Glutamatergic neuron (in vitro differentiated cells): ENCODE results near the gene CST4. TPM values are rescaled to one million over a fixed set of nuclear protein-coding genes. Genes with fewer than 3 reads are reported as not detected.
A peak's percentile ranks its signal among the peaks of the same experiment; 100 is the strongest.

Experiments used
- DNase-seq: peaks from one replicate; pipeline ENCODE4 v3.0.0; 2022
- H3K27ac Mint-ChIP-seq: one replicate; pipeline ENCODE4 v1.8.0; 2020; ENCODE audit warnings: mild to moderate bottlenecking, mixed read lengths, inconsistent platforms; ENCODE audit not compliant: unreplicated experiment
- H3K27me3 Mint-ChIP-seq: one replicate; pipeline ENCODE4 v1.8.0; 2020; ENCODE audit warnings: mild to moderate bottlenecking, moderate library complexity, mixed read lengths, inconsistent platforms; ENCODE audit not compliant: unreplicated experiment
- H3K36me3 Mint-ChIP-seq: one replicate; pipeline ENCODE4 v1.8.0; 2020; ENCODE audit warnings: mild to moderate bottlenecking, mixed read lengths, inconsistent platforms; ENCODE audit not compliant: unreplicated experiment
- H3K4me1 Mint-ChIP-seq: one replicate; pipeline ENCODE4 v1.8.0; 2020; ENCODE audit warnings: mild to moderate bottlenecking, low read depth, mixed read lengths, inconsistent platforms; ENCODE audit not compliant: unreplicated experiment
- H3K4me3 Mint-ChIP-seq: one replicate; pipeline ENCODE4 v1.8.0; 2020; ENCODE audit warnings: mild to moderate bottlenecking, mixed read lengths, inconsistent platforms; ENCODE audit not compliant: unreplicated experiment
- H3K9me3 Mint-ChIP-seq: one replicate; pipeline ENCODE4 v1.8.0; 2020; ENCODE audit warnings: mild to moderate bottlenecking, moderate library complexity, mixed read lengths, inconsistent platforms; ENCODE audit not compliant: unreplicated experiment
- CTCF ChIP-seq: fragments of 200-600 bp; sonication (generic); IDR thresholded peaks from one replicate; pipeline ENCODE4 v1.5.0; 2021; ENCODE audit not compliant: partially characterized antibody, unreplicated experiment
- total RNA-seq: library from RNA; stranded (reverse); fragmentation: NEBNext Ultra II Directional; extraction: Animal tissue kit (Norgen Biotek cat#: 25700); gene quantifications from one replicate; pipeline ENCODE4 v1.2.1, GENCODE V29; 2021; ENCODE audit not compliant: unreplicated experiment

CST4 gene
- total RNA-seq, 1 donor from 2014 or later: not detected

DNA sequence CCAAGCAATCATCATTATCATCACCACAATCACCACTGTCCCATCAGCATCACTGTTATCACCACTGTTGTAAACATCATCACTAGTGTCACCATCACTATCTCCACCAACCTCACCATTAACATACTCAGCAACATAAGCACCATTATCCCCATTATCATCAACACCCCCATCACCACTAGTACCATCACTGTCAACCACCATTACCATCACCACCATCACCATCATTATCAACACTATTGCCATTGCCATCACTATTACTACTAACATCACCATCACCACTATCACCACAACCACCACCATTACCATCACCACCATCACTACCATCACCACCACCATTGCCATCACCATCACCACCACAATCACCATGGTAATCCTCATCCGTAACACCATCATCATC, 19.5 kb downstream of the CST4 start:
- Mint-ChIP-seq H3K4me1 (no peaks in the 10 kb centered on the region), H3K4me3 (no peak overlapping the region), H3K9me3 (no peaks in the 10 kb centered on the region), H3K27me3 (peaks cover 2% of the 10 kb centered on the region), H3K36me3 (no peaks in the 10 kb centered on the region), H3K27ac (no peak overlapping the region)
- no peak for DNase-seq
- TF ChIP-seq CTCF: no peak

DNA sequence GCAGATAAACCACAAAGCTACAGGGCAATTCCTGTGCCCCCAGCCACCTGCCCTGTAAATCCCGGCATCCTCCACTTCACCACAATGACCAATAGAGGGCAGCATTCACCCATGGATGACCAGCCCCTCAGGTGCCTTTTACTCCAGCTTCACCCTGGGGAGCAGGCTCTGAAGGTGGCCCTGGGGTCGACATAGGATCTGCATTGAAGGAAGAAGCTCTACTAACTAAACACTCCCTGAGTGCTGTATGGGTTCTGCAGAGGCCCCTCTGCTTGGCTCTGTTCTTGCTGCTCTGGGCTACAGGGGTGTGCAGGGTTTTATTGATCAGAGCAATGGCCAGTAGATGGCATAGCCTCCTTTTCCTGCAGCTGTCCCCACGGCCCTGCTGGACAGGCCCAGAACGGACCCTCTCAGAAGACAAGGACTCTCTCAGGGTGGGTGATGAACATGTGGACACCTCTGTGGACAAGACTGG, 20.3 kb downstream of the CST4 start:
- peak; percentile 64 for DNase-seq
- Mint-ChIP-seq H3K36me3 (no peaks in the 10 kb centered on the region), H3K4me3 (no peak overlapping the region), H3K4me1 (no peaks in the 10 kb centered on the region), H3K27me3 (peaks cover 2% of the 10 kb centered on the region), H3K27ac (no peak overlapping the region), H3K9me3 (no peaks in the 10 kb centered on the region)
- peak; percentile 90 for TF ChIP-seq CTCF

- no peak overlapping the region for H3K4me3 Mint-ChIP-seq
- H3K4me1 Mint-ChIP-seq: no peaks in the 10 kb centered on the region
- no peak for TF ChIP-seq CTCF
- DNase-seq: no peak
- H3K9me3 Mint-ChIP-seq: no peaks in the 10 kb centered on the region
- H3K27me3 Mint-ChIP-seq: no peaks in the 10 kb centered on the region
- H3K36me3 Mint-ChIP-seq: no peaks in the 10 kb centered on the region
- H3K27ac Mint-ChIP-seq: no peak overlapping the region
Observed at GRCh38 chr20:23667666-23668065, 21.2 kb downstream of the CST4 start.

DNA sequence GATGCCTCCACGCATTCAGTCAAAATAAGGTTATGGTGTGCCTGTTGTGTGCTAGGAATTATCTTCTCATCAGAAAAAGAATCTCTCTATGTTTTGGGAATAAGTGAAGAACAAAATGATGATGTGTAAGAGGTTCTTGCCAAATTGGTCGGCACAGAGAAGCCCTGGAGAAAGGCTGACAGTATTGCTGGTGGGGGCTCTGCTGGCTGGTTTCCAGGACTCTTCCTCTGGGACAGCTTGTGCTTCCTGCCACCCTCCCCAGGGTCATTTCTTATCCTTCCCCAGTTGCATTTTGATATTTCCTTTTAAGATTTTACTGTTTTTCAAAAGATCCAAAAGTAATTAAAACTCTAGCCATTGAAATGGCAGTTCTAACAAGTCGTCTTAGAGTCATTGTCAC, 22.1 kb downstream of the CST4 start:
- TF ChIP-seq CTCF: no peak
- no peak for DNase-seq
- Mint-ChIP-seq H3K27me3 (no peaks in the 10 kb centered on the region), H3K36me3 (no peaks in the 10 kb centered on the region), H3K27ac (no peak overlapping the region), H3K9me3 (no peaks in the 10 kb centered on the region), H3K4me1 (no peaks in the 10 kb centered on the region), H3K4me3 (no peak overlapping the region)

DNA sequence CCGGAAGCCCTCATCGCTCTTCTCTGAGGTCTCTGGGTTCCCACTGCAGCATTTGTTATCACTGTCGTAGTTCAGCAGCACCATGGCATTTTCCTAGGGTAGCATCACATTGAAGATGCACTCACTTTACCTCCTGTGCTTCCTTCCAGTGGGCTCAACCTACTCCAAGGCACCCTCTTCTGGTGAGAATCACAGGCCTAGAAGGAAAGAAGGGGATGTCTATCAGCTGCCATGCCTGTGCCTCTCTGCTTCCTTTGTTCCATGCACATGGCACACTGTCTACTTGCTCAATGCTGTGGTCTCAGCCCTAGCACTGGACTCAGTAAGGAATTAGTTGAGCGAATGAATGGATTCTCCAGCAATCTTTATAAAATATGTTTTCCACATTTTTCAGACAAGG, 22.6 kb downstream of the CST4 start:
- Mint-ChIP-seq H3K27ac (no peak overlapping the region), H3K9me3 (no peaks in the 10 kb centered on the region), H3K4me1 (no peaks in the 10 kb centered on the region), H3K4me3 (no peak overlapping the region), H3K27me3 (no peaks in the 10 kb centered on the region), H3K36me3 (no peaks in the 10 kb centered on the region)
- DNase-seq: no peak
- TF ChIP-seq CTCF: no peak
